Measurements from ENCODE around the gene GPALPP1. TPM values are rescaled to one million over a fixed set of nuclear protein-coding genes. Genes with fewer than 3 reads are reported as not detected.
A peak's percentile ranks its signal among the peaks of the same experiment; 100 is the strongest.

Gene GPALPP1
- total and polyA plus RNA-seq, 2 of the 4 experiments (the other 2 are of a cell fraction) = 10.6 to 12.5 TPM

GRCh38 chr13:45047394-45048310 lies 58.3 kb downstream of the GPALPP1 start:
- in situ Hi-C loops (cut with MboI; ENCODE audit: low sequenced_read_pairs) = no loop called here

More at GRCh38 chr13:45047394-45048310, 58.3 kb downstream of the GPALPP1 start:
- Histone ChIP-seq H3K27ac (ENCODE audit: insufficient read depth, low read length) (peak overlapping the region; percentile 67; the same call in 1 of the 2 replicates), H3K36me3 (ENCODE audit: control insufficient read depth, insufficient read depth, low read length) (no peaks in the 10 kb centered on the region), H3K23ac (ENCODE audit: low read depth, low read length) (no peak overlapping the region), H3K9me1 (ENCODE audit: insufficient read depth, low read length) (0 out of 2 replicates have a peak, but pooled peaks cover 4% of the 10 kb centered on the region), H3K18ac (ENCODE audit: low read depth, low read length) (peak overlapping the region; percentile 74; the same call in 1 of the 2 replicates), H4K8ac (ENCODE audit: low read depth in 2 of 2, low read length in 2 of 2) (peak overlapping the region; percentile 23 to 90; a peak in 3 of 4 replicates), H3K56ac (ENCODE audit: extremely low read depth, insufficient read depth, low read length) (peak overlapping the region; percentile 92), H3K9me3 (ENCODE audit: control insufficient read depth, insufficient read depth, low read length) (no peaks in the 10 kb centered on the region), H2AFZ (replicated peaks; ENCODE audit: low read length, poor library complexity) (peak overlapping the region; percentile 19), H3K4me1 (ENCODE audit: control insufficient read depth, insufficient read depth, low read length) (peaks cover 6% of the 10 kb centered on the region), H4K91ac (ENCODE audit: insufficient read depth, low read depth, low read length) (peak overlapping the region; percentile 65), H3K9ac (ENCODE audit: low read depth, low read length) (peak overlapping the region; percentile 73; the same call in 1 of the 2 replicates), H2BK5ac (ENCODE audit: low read depth, low read length, poor library complexity, severe bottlenecking) (peak overlapping the region; percentile 55), H2BK15ac (ENCODE audit: low read depth, low read length) (peak overlapping the region; percentile 71; the same call in 1 of the 3 replicates), H3K27me3 (ENCODE audit: control insufficient read depth, insufficient read depth, low read length) (no peaks in the 10 kb centered on the region), H4K20me1 (ENCODE audit: insufficient read depth, low read length) (no peaks in the 10 kb centered on the region), H3K4ac (ENCODE audit: low read depth, low read length) (peak overlapping the region; percentile 39), H3K14ac (replicated peaks; ENCODE audit: low read depth, low read length) (no peak overlapping the region; the same call in 1 of the 2 replicates), H3K79me1 (ENCODE audit: low read depth in 1 of 2, low read length in 2 of 2) (no peaks in the 10 kb centered on the region), H2BK120ac (ENCODE audit: low read depth, low read length) (peak overlapping the region; percentile 90), H3K4me3 (ENCODE audit: insufficient read depth, low read depth, low read length) (peak overlapping the region; percentile 45; the same call in 1 of the 2 replicates), H2AK9ac (replicated peaks; ENCODE audit: low read depth, low read length, poor library complexity) (peak overlapping the region; percentile 45), H4K5ac (ENCODE audit: low read depth, low read length) (peak overlapping the region; percentile 56), H2AK5ac (ENCODE audit: low read depth, low read length) (peak overlapping the region; percentile 41; the same call in 1 of the 2 replicates), H3K4me2 (ENCODE audit: low read depth, low read length) (peak overlapping the region; percentile 84), H2BK20ac (ENCODE audit: low read depth, low read length) (peak overlapping the region; percentile 85; the same call in 1 of the 2 replicates)
- DNase-seq (peak; percentile 86), ATAC-seq (ENCODE audit: low read depth) (peak; percentile 89)
- no TSS peak for BruUV-seq (replicated peaks)
- POLR2A ChIA-PET (ENCODE audit: unreplicated experiment) = no interaction called here
- CTCF ChIA-PET = interaction anchor here (0.6 to 2.2 kb wide), 15 partner anchors 12 to 296 kb away, joined by 3 to 21 read pairs (median 4); no protein-coding TSS in a partner anchor
- intact Hi-C loops (cut with micrococcal nuclease) = loop anchor here (1.0 kb wide), 3 partner anchors 74 to 262 kb away; no protein-coding TSS in a partner anchor
- TF ChIP-seq SMC3 (IDR thresholded peaks at IDR 0.05; ENCODE audit: low read depth, low read length) (peak; percentile 99), POLR2A (IDR thresholded peaks at IDR 0.05; ENCODE audit: low read depth, low read length) (peak; percentile 48; the same call in 1 of the 2 replicates), RAD21 (IDR thresholded peaks at IDR 0.05; ENCODE audit: low read length) (peak; percentile 100), RFX5 (IDR thresholded peaks at IDR 0.05; ENCODE audit: low read depth, low read length) (no peak), MXI1 (IDR thresholded peaks at IDR 0.05; ENCODE audit: borderline replicate concordance, low read depth, low read length) (no peak), CTCF (conservative IDR thresholded peaks at IDR 0.05; ENCODE audit: low read depth, low read length) (peak; percentile 98), ELK1 (IDR thresholded peaks at IDR 0.05; ENCODE audit: borderline replicate concordance, low read depth, low read length) (no peak), CEBPB (IDR thresholded peaks at IDR 0.05; ENCODE audit: low read depth, low read length) (no peak), CHD1 (IDR thresholded peaks at IDR 0.05; ENCODE audit: low read depth, low read length) (no peak)
- TF ChIP-seq, protein P1, sequence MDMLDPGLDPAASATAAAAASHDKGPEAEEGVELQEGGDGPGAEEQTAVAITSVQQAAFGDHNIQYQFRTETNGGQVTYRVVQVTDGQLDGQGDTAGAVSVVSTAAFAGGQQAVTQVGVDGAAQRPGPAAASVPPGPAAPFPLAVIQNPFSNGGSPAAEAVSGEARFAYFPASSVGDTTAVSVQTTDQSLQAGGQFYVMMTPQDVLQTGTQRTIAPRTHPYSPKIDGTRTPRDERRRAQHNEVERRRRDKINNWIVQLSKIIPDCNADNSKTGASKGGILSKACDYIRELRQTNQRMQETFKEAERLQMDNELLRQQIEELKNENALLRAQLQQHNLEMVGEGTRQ (IDR thresholded peaks at IDR 0.05; ENCODE audit: low read depth, low read length) = no peak
- 0% methylated on average over 5 of the region's 10 CpGs; no CpG with 5 or more reads in 1 of the 2 experiments for WGBS, 2 experiments (ENCODE audit: extremely low coverage in 2 of 2, insufficient read length in 1 of 2)
- dilution Hi-C loops (cut with HindIII; ENCODE audit: low sequenced_read_pairs, unreplicated experiment) = no loop called here

Measured in IMR-90 (cell line).